Right lobe of liver (tissue), 4 donors: ENCODE results near the gene DLG2.

Experiments
- CTCF ChIP-seq, 4 donors: fragments of 200-600 bp in 3 of 4; fragments of 450-650 bp in 1 of 4; IDR thresholded peaks; one replicate each; pipeline versions ENCODE4 v1.5.1 to v1.8.0; 2016 to 2022; ENCODE audit warnings: antibody characterized with exemption in 4 of 4, mild to moderate bottlenecking in 2 of 4
- POLR2A ChIP-seq: fragments of 450-650 bp; IDR thresholded peaks from one replicate; pipeline ENCODE4 v1.6.1; 2017; ENCODE audit warnings: antibody characterized with exemption, mild to moderate bottlenecking
- donor health status: DM: no; HTN: no; CAD: no.
- donor health status: DM: no; HTN: no; CAD: no.
- donor health status: DM: no; HTN: yes; CAD: no.

- TF ChIP-seq CTCF (IDR thresholded peaks at IDR 0.05) (no peak), POLR2A (no peak)
These were observed 1336.5 kb downstream of the DLG2 start for GRCh38 chr11:84290647-84291046.
